Kidney tubule cell (primary cell): ENCODE data around the gene MYH13.

Experiments used
- DNase-seq: peaks from one replicate; pipeline ENCODE4 v3.0.0-alpha.2; 2018; ENCODE audit warnings: low spot score

MYH13 gene

DNA sequence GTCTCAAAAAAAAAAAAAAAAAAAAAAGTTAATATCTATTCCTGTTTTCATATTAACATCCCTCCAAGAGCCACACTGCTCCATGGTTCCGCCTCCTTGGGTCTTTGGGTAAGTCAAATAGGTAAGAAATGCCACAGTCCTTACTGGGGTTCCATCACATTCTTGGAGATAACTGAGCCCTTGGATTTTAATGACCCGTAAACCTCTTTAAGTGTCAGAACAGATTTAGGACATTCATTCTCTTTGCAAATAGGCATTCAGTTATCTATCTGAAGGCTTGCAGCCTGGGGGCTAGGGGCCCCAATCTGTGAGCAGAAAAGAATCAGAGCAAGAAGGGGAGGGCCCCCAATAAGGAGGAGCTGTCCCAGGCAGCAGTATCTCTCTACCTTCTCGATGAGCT is 28.0 kb downstream of the MYH13 start:
- DNase-seq, result no peak

- DNase-seq, result no peak
Measured at GRCh38 chr17:10339051-10339450, 33.8 kb downstream of the MYH13 start.

DNA sequence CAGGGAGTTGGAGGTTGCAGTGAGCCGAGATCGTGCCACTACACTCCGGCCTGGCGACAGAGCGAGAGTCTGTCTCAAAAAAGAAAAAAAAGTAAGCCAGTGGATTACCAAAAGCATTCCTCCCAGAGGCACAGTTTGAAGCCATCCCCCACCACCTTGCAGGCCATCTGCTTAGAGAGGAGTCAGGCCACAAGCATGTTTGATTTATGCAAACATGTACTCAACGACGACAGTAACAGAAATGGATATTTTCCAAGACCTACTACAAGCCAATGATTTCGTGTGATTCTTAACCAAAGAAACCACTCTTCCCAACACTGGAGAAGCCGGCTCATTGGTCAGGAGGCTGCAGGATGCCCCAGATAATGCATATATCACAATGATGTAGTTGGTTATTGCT is 34.8 kb downstream of the MYH13 start:
- DNase-seq, result no peak

GRCh38 chr17:10337136-10337535 is 35.7 kb downstream of the MYH13 start:
- no peak for DNase-seq

DNA sequence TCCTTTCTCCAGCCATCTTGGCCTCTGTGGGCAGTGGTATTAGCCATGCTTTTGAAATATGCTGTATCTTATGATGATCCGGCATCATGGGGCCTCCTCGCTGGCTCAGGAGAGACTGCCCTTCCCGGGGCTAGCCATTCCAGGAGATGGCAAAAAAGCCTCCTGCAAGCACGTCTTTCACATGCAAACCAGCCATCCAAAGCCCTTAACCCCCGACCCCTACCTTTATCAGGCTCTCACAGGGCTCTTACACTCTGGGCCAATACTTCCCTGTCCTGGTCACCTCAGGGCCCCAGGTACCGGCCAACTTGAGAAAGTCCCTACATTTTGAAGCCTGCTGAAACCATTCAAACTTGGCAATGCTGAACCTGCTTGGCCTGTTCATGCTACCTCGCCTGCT is 36.4 kb downstream of the MYH13 start:
- DNase-seq, result no peak

GRCh38 chr17:10332515-10332914 is 40.3 kb downstream of the MYH13 start:
- DNase-seq, result no peak

- no peak for DNase-seq
Measured at GRCh38 chr17:10328971-10329923, 43.6 kb downstream of the MYH13 start.

DNA sequence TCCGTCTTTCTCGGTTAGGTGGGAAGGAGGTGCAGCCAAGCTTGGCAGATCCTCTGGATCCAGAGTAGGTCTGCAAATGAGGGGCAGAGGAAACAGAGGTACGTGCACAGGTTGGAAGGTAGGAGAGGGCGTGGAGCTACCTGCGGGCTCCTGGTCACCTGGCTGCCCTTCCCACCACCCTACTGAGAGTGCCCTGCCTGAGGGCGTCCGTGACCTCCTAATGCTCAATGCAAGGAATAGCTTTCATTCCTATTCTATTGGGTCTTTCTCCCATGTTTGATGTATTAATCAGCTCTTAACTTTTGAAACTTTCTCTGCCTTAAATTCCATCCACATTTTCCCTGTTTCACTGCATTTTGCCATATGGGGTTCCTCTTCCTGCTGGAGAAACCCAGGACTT is 44.6 kb downstream of the MYH13 start:
- no peak for DNase-seq

DNA sequence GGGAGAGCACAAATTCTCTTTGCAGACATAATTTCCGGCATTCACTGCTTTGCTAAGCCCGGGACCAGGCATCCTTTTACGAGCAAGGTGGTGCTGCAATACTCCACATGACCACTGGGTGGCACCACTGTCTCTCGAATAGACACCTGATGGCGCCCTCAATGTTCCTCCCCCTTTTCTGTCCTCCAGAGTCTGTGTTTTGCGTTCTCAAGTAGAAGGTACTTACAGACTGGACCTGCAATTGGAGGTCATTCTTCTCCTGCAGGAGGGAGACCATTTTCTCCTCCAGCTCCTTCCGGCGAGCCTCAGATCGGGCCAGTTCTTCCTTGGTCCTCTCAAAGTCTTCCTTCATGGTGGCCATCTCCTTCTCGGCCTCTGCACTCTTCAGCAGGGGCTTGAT is 45.2 kb downstream of the MYH13 start:
- DNase-seq, result peak; percentile 74

DNA sequence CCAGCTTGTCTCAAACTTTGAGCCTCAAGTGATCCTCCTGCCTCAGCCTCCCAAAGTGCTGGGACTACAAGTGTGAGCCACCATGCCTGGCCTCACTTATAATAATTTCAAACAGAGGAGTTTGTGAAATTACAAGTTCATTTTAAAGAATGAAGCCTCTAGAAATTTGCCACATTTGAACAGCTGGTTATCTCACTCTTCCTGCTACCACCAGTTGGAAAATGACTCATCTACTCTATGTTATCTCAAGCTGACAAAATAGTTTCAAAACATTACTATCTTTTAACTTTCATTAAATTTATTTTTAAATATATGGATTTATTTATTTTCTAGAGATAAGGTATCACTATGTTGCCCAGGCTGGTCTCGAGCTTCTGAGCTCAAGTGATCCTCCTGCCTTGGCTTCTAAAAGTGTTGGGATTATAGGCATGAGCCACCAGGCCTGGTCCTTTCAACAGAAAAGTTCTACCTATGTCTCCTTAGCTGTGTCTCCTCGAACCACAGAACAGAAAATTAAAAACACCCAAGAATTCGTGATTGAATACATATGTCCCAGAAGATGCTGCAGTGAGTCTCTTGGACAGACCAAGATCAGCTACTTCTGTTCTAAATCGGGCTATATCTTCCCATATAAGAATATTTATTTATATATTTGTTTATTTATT is 47.6 kb downstream of the MYH13 start:
- no peak for DNase-seq

GRCh38 chr17:10323812-10324610 is 48.8 kb downstream of the MYH13 start:
- DNase-seq, result no peak

GRCh38 chr17:10318535-10318934 is 54.3 kb downstream of the MYH13 start:
- DNase-seq, result no peak

- no peak for DNase-seq
Measured at GRCh38 chr17:10317543-10317834, 55.3 kb downstream of the MYH13 start.

- peak; percentile 48 for DNase-seq
Measured at GRCh38 chr17:10316801-10317542, 55.8 kb downstream of the MYH13 start.

GRCh38 chr17:10314329-10314728 is 58.5 kb downstream of the MYH13 start:
- no peak for DNase-seq

GRCh38 chr17:10313037-10313672 is 59.7 kb downstream of the MYH13 start:
- no peak for DNase-seq

DNA sequence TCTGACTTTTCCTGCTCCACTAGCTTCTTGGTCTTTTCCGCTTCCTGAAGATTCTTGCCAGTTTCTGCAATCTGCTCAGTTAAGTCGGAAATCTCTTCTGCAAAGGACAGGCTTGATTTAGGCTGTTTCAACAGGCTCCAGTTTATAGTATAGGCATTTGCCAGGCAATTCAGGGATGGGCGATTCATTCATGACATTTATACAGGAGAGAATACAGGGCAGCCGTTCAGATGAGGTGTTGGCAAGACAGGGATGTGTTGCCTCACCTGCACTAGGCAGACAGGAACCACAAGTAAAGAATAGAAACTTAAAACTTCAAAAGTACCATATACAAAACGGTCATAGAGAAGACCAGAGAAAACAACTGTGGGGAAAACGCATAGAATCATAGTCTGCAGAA is 61.7 kb downstream of the MYH13 start:
- no peak for DNase-seq

GRCh38 chr17:10309003-10309974 is 63.5 kb downstream of the MYH13 start:
- no peak for DNase-seq

GRCh38 chr17:10306585-10306984 is 66.2 kb downstream of the MYH13 start:
- no peak for DNase-seq

GRCh38 chr17:10305398-10305797 is 67.4 kb downstream of the MYH13 start:
- DNase-seq, result no peak
